Left cardiac atrium (tissue), 4 donors: ENCODE measurements around the gene PCSK5. TPM values are rescaled to one million over a fixed set of nuclear protein-coding genes. Genes with fewer than 3 reads are reported as not detected.

ENCODE experiments used
- ATAC-seq, 2 donors: fragments of 200-7000 bp; cut with Tn5 transposase; one replicate each; pipeline ENCODE4 v1.9.1; 2020; ENCODE audit warnings: mild to moderate bottlenecking in 2 of 2, moderate library complexity in 2 of 2
- DNase-seq: peaks from one replicate; pipeline ENCODE4 v3.0.0-alpha.2; 2020
- intact Hi-C, 2 donors: fragments of 100-400 bp; cut with DNase I; formaldehyde crosslinking; loops; one replicate each; pipeline versions ENCODE4 v1.14.1 to v1.15.1; 2022 to 2023
- total RNA-seq, 2 donors: library from RNA; stranded (reverse); fragmentation: NEBNext Ultra II Directional; extraction: Animal tissue kit (Norgen Biotek cat#: 25700); gene quantifications; one replicate each; pipeline ENCODE4 v1.2.1, GENCODE V29; 2021
- donor health status: DM: no; HTN: yes; CAD: no.
- donor health status: DM: no; HTN: yes; CAD: no; lungs with severe emphysema.
- donor health status: DM: yes; HTN: yes; CAD: no.
- donor health status: Dilated cardiomyopathy.

The PCSK5 gene
- total RNA-seq, 2 donors from 2014 or later: 7.9 to 9.3 TPM

DNA sequence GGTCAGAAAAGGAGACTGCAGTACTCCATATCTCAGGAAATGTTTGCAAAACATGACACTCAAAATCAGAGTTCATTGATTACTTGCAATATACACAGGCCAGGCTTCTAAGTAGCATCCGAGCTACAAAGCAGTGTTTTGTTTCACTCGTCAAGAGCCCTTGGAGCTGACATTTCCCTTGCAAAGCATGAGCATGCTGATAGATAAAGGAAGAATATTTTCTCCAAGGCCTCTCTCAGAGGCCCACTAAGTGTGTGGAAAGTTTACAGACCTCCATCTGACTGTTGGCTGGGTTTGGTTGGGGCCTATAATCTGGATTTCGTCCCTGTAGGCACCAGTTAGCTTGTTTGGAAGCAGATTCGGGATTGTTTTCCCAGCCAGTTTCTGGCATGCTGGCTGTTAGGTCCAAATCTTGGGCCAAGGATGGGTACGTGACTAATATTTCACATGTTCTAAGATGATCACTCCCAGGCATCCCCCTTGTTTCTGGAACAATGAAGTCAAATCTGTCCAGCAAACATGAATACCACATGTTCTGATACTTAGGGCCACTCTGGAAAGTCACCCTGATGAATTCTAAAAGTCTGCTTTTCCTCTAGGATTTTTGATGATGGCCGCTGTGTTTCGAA lies 342.5 kb downstream of the PCSK5 start:
- DNase-seq (no peak), ATAC-seq (peak in 1 of 2 donors; percentile 50)
- intact Hi-C loops: no loop called here

DNA sequence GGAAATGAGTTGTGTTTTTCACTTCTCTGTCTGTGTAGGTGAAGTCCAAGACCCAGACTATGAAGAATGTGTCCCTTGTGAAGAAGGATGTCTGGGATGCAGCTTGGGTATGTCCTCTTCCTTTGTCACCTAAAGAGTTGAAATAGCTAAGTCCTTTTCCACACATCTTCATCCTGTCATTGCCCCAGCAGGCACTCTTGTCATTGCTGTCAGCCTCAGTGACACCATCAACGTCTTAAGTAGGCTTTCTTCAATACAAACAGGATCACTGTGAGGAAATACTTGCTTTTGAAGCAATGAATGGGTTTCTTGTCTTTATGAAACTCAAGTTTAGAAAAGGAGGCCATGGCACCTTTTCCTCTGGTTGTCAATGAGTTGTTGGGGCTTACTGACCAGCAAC lies 350.1 kb downstream of the PCSK5 start:
- ATAC-seq (no peak), DNase-seq (no peak)
- intact Hi-C loops: no loop called here

DNA sequence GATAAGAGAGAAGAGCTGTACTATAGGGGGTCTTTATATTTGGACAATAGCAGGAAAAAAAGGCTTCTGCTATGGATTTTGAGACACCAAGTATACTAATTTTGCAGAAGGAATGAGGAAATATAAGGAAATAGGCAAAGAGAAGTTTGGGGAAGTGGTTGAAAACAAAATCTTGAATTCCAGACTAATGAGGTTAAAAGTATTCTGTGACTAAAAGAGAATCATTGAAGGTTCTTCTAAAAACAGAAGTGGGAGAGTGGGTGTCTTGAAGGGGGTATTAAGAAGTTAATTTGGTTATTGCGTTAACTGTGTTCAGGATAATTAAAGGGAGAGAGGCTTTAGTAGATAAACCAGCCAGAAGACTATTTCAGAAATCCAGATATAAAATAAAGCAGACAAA lies 355.0 kb downstream of the PCSK5 start:
- DNase-seq: no peak
- no peak for ATAC-seq
- intact Hi-C loops: no loop called here

DNA sequence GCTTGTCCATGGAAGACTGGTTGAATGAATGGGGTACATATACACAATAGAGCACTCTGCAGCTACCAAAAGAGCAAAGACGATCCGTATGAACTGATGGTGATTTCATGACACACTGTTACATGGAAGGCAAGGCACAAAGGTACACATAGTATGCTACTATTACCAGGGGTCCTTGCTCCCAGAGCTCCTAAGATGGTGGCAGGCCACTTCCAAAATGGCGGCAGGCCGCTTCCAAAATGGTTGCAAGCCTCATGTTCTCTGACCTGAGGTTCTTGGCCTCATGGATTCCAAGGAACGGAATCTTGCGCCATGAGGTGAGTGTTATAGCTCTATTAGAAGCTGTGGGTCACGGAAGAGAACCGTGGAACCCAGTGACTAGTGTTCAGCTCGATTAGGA lies 356.2 kb downstream of the PCSK5 start:
- DNase-seq: no peak
- intact Hi-C loops: no loop called here
- ATAC-seq: no peak

DNA sequence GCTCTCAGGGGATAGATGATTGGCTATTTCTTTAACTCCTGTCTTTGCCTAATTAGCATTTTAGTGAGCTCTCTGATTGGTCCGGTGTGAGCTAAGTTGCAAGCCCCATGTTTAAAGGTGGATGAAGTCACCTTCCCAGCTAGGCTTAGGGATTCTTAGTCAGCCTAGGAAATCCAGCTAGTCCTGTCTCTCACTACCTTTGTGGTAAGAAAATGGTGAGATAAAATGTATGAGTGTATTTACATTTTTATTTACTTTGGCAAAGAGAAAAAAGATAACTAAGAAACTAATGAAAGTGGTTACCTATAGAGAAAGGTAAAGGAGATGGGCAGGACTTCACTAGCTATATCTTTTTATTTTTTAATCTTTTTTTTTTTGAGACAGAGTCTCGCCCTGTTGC lies 357.0 kb downstream of the PCSK5 start:
- DNase-seq (no peak), ATAC-seq (no peak)
- intact Hi-C loops: no loop called here

DNA sequence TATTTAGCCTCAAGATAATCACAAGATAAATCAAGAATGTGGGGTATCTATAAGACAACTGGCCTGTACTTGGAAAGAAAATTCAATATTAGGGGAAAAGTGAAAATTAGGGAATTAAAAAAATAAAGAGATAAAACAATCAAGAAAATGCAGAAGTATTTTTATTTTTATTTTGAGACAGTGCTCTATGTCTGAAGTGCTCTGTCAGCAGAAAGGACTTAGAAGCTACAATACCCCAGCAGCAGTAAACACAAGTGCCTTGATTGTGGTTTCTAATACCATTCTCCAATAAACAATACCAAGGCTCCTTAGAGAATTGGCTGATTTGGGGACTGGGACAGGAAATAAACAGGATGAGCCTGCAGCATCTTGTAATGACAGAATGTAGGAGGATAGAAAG lies 358.8 kb downstream of the PCSK5 start:
- intact Hi-C loops: no loop called here
- ATAC-seq (no peak), DNase-seq (no peak)

DNA sequence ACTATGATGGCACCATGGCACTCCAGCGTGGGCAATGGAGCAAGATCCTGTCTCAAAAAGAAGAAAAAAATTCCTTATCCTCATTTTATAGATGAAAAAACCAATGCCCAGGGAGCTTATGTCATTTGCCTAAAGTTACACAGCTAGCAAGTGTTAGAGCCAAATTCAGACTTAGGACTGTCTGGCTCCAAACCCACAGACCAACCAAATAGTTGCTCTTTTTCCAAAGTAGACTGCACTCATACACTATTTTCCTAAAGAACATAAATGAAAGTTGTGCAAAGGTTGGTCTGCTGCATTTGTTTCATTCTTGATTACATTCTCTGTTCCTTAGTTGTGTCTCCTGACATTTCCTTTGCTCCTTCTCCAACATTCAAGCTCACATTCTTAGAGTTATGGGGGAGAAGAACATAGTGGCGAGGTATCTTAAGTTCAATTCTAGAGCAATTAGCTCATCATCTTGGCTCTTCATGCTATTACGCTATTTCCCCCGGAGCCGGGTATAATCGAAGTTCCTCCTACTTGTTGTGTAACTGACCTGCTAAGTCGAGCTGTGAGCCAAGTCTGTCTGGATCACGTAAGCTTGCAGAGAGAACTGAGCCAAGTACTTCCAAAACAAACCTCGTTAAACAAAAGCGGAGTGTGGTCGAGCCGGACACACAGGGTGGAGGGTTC lies 365.4 kb downstream of the PCSK5 start:
- DNase-seq: peak; percentile 72
- ATAC-seq: peak; percentile 95
- intact Hi-C loops: no loop called here

DNA sequence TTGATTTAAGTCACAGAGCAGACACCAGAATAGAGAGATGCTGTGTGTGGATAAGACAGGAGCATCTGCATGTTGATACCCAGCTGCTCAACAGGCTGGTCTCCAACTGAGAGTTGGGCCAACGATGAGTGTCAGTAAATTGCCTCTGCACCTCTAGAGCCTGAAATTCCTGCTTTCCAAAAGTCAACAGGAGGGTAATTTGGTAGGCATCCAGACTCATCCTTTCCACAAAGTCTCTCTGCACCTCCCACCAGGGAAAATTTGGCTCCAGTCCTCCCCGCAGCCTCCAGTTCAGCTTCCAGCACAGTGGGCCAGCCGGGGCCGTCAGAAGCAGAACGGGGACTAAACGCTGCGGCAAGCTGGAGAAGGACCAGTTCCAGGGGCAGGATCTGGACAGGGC lies 366.8 kb downstream of the PCSK5 start:
- intact Hi-C loops: no loop called here
- DNase-seq (peak; percentile 40), ATAC-seq (peak; percentile 24 to 52)

DNA sequence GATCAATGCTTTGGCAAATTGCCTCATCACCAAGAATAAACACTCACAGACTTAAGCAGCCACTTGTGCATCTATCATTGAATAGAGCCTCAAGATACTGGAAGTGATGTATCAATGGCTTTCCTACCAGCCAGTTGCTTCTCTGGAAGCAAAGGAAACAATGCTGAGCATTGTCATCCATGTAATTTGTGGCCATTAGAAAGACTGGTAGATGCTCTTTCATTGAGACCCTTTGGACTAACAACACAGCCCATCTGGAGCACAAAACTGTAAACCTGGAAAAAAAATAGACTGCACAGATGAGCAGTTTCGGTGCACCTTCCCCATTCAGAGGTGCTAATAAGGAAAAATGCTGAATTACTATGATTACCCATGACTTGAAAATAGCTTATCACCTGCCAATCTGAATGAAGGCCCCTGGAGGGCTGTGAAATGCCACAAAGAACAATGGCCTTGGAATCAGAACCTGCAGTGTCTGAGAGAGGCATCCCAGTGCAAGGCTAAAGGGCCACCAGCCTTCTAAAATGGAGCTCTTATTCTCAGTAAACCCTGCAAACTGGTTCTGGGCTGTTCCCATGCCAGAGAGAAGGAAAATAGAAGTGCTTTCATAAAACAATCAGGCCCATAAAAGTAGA lies 376.3 kb downstream of the PCSK5 start:
- DNase-seq: no peak
- intact Hi-C loops: no loop called here
- ATAC-seq: no peak

DNA sequence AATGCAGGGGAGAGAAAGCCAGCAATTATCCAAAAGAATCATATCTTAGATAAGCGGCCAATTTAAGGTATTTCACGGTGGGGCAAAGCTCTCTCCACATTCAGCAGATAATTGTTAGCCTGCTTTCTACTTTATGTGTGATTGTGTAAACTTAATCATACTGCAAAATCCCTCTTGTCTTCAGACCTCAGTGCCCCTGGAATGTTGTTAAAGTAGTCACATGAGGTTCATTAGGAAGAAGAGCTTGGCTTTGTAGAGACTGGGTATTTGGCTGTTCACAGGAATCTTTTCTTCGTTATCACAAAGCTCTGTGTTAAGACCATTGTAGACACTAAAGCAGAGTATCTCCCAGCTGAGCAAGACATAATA lies 376.8 kb downstream of the PCSK5 start:
- DNase-seq (no peak), ATAC-seq (no peak)
- intact Hi-C loops: no loop called here

DNA sequence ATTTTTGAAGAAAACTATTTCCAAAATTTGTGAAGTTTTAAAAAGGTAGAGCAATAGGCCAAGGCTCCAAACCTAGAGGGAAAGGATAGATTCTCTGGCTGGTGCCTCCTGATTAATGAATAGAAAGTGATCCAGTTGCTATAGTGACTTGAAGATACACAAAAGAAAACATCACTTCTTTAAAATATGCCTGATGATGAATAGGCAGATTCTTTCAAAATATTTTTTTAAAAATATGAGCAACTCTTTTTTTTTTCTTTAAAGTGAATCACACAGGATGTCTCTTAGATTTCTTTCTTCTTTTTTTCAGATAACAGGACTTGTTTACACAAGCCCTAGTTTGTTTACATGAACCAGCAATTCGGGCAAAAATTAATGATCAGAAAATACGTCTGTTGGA lies 379.3 kb downstream of the PCSK5 start:
- ATAC-seq (peak in 1 of 2 donors; percentile 80), DNase-seq (no peak)
- intact Hi-C loops: no loop called here

DNA sequence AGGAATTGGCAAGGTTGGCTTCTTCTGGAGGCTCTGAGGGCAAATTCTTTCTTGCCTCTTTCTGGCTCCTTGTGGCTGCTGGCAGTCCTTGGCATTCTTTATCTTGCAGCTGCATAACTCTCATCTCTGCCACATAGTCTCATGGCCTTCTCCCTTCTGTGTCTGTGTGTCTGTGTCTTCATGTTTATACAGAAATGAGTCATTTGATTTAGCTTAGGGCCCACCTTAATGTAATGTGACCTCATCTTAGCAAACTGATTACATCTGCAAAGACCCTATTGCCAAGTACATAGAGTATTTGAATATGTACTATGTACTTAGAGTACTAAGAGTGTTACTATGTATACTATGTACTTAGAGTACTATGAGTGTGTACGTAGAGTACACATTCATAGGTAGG lies 381.3 kb downstream of the PCSK5 start:
- DNase-seq (no peak), ATAC-seq (no peak)
- intact Hi-C loops: no loop called here

DNA sequence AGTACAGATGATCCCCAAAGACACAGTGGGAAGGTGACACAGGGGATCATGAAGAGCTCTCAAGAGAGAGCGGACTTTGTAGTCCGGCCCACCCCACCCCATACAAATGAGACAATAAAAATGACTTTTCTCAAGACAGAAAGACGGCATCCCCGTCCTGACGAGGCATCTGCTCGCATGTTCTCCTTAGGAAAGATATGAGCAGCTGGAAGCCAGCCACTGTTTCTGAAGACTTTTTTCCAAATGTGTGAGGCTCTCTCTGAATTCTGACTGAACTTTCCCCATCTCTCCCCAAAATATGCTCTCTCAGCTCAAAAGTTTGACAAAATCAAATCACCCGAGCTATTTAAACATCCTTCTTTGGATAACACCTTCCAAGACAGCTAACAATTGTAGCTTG lies 398.6 kb downstream of the PCSK5 start:
- ATAC-seq (no peak), DNase-seq (no peak)
- intact Hi-C loops: no loop called here

DNA sequence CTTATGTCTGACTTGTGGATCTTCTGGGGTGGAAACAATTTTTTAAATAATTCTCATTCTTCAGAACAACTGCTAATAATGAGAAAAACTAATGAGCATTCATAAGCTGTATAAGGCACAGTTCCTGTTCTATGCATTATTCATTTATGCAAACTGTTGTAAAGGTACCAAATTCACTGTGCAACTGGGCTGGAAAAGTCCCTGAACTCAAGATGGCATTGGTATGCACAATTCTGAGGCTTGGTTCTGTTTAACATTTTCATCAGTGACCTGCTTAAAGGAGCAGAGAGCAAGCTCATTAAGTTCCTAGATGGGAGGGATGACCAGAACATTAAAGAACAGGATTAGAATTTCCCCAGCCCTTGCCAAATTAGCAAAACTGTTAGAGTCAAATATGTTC lies 399.2 kb downstream of the PCSK5 start:
- DNase-seq (no peak), ATAC-seq (no peak)
- intact Hi-C loops: no loop called here

DNA sequence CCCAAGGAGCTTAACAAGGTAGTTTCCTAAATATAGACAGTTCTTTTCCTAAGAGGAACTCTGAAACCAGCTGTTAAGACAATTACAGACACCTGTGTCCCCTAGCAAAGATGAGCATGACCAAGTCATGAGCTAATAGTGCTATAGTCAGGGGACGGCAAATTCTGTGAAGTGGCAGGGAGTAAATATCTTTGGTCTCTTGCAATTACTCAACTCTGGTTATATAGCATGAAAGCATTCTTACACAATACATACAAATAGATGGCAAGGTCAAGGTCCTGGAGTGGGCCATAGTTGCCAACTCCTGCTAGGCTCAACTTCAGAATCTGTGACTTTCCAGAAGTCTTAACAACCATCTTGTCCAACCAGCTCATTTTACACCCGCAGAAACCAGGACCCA lies 400.1 kb downstream of the PCSK5 start:
- intact Hi-C loops: no loop called here
- DNase-seq: no peak
- no peak for ATAC-seq

DNA sequence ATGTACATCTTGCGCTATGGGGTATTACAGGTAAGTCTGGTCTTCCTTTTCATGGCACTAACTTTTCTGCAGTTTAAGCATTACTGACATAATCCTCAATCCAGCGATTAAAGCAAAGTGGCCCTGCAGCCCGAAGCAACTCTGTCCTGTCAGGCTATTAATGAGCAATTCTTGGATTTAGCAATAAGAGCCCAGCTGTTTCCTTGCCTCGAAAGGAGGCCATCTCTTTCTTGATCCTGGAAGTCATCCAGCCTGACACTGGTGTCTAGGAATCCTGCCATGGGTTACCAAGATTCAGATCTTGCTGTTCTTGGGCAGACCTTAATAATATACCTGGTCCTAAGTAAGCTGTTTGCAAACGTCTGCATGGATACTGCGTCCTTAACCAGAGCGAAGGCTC lies 401.8 kb downstream of the PCSK5 start:
- ATAC-seq: peak; percentile 38 to 64
- intact Hi-C loops: no loop called here
- DNase-seq: no peak

DNA sequence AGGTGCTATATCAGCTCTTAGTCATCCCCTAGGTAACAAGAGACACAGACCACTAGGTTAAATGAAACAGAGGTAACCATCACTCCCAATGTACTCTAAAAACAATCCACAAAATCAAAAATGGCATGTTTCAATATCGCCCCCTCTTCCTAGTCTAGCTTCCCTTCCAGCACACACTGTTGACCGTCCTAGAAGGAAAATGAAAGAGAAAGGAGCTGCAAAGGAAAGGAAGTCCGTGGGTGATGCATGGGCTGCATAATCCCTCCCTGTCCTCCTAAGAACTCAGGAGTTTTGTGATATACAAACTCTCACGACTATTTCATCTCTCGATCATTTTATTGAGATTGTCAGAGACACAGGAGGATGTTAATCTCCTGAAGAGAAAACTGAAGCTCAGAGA lies 402.2 kb downstream of the PCSK5 start:
- ATAC-seq: peak in 1 of 2 donors; percentile 33
- intact Hi-C loops: no loop called here
- DNase-seq: no peak

DNA sequence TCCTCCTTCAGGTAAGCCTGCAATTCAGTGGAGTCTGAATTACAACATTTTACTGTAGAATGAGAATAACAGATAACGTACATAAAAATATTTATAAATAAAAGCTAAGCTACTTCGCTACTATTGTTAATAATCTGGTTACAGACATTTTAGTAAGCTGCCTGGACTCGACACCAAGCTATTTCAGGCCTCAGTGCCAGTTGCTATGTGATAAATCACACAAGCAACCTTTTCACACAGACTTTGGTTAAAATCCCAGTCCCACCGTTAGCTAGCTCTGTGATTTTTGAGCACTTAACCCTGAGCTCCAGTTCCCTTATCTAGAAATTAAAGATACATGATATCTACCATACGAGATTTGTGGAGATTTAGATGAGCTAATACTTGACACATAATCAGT lies 403.8 kb downstream of the PCSK5 start:
- intact Hi-C loops: no loop called here
- DNase-seq (no peak), ATAC-seq (no peak)

DNA sequence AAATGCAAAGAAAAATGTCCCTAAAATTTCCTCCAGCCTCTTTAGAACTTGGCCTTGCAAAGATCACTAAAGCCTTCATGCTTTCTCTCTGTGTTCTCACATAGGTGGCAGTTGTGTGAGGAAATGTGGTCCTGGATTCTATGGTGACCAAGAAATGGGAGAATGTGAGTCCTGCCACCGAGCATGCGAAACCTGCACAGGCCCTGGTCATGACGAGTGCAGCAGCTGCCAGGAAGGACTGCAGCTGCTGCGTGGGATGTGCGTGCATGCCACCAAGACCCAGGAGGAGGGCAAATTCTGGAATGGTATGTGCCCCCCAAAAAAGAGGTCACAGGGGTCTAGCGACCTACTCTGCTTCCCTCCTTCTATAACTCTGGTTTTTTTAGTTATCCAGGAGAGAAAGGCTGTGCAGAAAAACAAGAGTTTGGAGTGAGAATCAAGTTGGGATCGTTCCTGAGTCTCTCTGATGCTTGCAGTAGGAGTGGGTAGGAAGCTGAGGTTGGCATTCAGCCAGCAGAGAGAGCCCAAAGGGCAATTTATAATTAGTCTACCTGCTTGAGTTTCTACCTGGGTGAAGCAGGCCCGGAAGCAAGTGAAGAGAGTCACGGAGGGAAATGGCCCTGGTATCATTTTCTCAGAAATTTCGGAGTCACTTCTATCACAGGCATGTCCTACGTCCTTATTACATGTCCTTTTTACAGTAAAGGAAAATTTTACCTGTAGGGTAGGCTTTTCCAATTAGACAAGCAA lies 406.3 kb downstream of the PCSK5 start:
- intact Hi-C loops: no loop called here
- DNase-seq (no peak), ATAC-seq (no peak)

DNA sequence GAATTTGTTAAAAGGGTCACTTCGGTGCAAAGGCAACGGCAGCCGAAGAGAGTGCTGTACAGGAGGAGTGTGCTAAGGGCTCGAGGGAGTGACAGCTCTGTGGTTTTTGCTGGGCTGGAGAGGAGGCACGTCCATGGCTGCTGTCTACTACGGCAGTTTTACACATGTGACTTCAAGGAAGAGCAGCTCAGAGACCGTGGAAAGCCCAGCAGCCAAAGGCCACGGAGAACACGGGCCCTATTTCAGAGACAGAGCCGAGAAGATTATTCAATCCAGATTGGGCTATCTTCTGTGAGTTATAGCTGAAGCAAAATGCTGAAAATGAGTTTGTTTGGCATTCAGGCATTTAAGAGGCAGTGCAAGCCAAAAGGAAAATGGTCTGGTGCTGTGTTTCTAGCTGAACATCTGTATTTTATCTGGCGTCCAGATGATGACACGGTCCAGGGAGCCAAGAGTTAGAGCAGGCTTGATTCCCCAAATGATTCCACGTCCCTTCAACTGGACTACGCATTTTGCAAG lies 407.3 kb downstream of the PCSK5 start:
- DNase-seq (no peak), ATAC-seq (peak; percentile 77 to 89)
- intact Hi-C loops: no loop called here
